Naive B cell (primary cell): ENCODE data around the gene HOXC12. TPM values are rescaled to one million over a fixed set of nuclear protein-coding genes. Genes with fewer than 3 reads are reported as not detected.
A peak's percentile ranks its signal among the peaks of the same experiment; 100 is the strongest.

Source experiments
- ATAC-seq, 2 donors: fragments of 150-1000 bp; cut with Tn5 transposase; 2 replicates each; pipeline ENCODE4 v1.10.0; 2021; ENCODE audit warnings: low read depth in 2 of 2, mild to moderate bottlenecking in 2 of 2, moderate library complexity in 2 of 2
- DNase-seq: peaks from one replicate; pipeline ENCODE4 v3.0.0; 2022
- H3K27ac Mint-ChIP-seq, 6 donors: one replicate each; pipeline ENCODE4 v1.8.0; 2020 to 2022; ENCODE audit warnings: mild to moderate bottlenecking in 6 of 6, mixed read lengths in 6 of 6, moderate library complexity in 5 of 6, inconsistent platforms in 2 of 6
- H3K27me3 Mint-ChIP-seq, 3 donors: one replicate each; pipeline ENCODE4 v1.8.0; 2021 to 2022; ENCODE audit warnings: mixed read lengths in 3 of 3, mild to moderate bottlenecking in 1 of 3
- H3K36me3 Mint-ChIP-seq, 2 donors: one replicate each; pipeline ENCODE4 v1.8.0; 2020 to 2022; ENCODE audit warnings: mixed read lengths in 2 of 2, inconsistent platforms in 1 of 2, mild to moderate bottlenecking in 1 of 2
- H3K4me1 Mint-ChIP-seq, 3 donors: one replicate each; pipeline ENCODE4 v1.8.0; 2020 to 2022; ENCODE audit warnings: mixed read lengths in 3 of 3, inconsistent platforms in 1 of 3, mild to moderate bottlenecking in 1 of 3, moderate library complexity in 1 of 3
- H3K4me3 Mint-ChIP-seq, 8 donors: one replicate each; pipeline ENCODE4 v1.8.0; 2020 to 2022; ENCODE audit warnings: mild to moderate bottlenecking in 8 of 8, mixed read lengths in 8 of 8, moderate library complexity in 8 of 8, inconsistent platforms in 2 of 8
- H3K9me3 Mint-ChIP-seq, 7 donors: one replicate each; pipeline ENCODE4 v1.8.0; 2020 to 2022; ENCODE audit warnings: mixed read lengths in 7 of 7, mild to moderate bottlenecking in 5 of 7, inconsistent platforms in 2 of 7, moderate library complexity in 1 of 7
- polyA plus RNA-seq, 6 donors: library from polyadenylated mRNA; unstranded; fragments of 300-500 nt; fragmentation: Illumina TruSeq; gene quantifications; one replicate each; pipeline ENCODE4 v1.2.3, GENCODE V29; 2021; ENCODE audit warnings: low read depth in 6 of 6

Gene HOXC12
- polyA plus RNA-seq, 6 donors from 2014 or later, result not detected

DNA sequence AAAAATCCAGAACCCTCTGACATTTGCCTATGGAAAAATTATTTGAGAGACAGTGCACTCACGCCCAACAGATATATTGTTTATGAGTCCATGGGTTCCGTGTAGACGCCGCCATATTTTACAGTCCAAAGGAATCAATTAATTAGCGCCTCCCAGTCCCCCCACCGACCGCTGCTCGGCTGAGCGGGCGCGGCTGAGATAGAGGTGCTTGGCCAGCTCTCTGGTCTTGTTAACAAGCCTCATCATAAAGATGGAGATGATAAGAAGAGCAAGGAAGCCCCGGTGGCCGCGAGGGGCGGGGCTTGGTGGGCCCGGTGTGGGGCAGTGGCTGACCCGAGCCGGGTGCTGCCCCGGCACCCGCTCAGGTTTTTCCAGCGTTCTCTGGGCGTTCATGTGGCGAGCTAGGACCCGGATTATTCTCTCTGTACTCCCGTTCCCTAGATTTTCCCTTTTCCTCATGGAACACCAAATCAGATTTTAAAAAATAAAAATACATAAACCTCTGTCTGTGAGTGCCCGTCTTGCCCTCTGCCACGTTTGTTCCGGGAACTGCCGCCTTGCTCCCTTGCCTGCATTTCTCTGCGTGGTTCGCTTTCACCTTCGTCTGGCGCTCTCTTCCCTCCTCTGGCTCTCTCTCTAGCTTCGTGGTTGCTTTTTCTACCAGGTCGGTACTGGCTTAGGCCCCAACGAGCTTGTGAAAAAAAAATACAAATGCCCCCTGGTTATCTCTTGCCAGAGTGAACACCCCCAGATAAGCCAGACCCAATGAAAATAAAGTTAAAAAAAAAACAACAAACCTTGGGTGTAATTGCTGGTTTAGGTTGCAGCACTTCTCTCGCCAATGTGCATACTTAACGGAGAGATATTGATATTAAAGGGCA is 9.0 kb downstream of the HOXC12 start:
- peaks cover 23 to 50% (median 50%) of the 10 kb centered on the region in 3 donors for H3K4me1 Mint-ChIP-seq
- ATAC-seq, result no peak
- H3K27ac Mint-ChIP-seq, result peak overlapping the region in 3 of 6 donors; percentile 77 to 89 (median 89)
- peaks cover 0 to 35% (median 20%) of the 10 kb centered on the region in 7 donors for H3K9me3 Mint-ChIP-seq
- peak overlapping the region in 4 of 8 donors; percentile 7 to 65 (median 49) for H3K4me3 Mint-ChIP-seq
- H3K36me3 Mint-ChIP-seq, result peaks cover 19 to 34% of the 10 kb centered on the region in 2 donors
- DNase-seq, result no peak
- peaks cover 79 to 90% (median 86%) of the 10 kb centered on the region in 3 donors for H3K27me3 Mint-ChIP-seq

DNA sequence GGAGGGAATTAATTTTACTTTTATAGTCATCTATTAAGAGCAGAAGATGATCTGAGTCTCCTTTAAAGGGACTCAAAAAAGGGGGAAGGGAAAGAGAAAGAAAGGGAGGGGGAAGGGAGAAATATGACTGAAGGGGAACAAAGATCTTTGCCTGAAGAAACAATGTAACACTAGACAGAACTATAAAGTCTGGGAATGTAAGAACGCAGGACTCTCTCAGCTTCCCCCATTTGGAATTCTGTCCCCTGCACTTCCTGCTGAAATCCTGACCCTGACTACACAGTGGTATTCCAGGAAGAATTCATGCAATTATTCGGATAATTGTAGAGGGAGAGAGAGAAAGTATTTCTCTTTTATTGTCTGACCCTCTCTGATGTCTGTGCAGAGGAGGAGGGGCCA is 9.6 kb downstream of the HOXC12 start:
- Mint-ChIP-seq H3K4me1 (peaks cover 23 to 50% (median 50%) of the 10 kb centered on the region in 3 donors), H3K4me3 (peak overlapping the region in 5 of 8 donors; percentile 7 to 68 (median 29)), H3K9me3 (peaks cover 0 to 38% (median 20%) of the 10 kb centered on the region in 7 donors), H3K36me3 (peaks cover 19 to 34% of the 10 kb centered on the region in 2 donors), H3K27ac (peak overlapping the region in 3 of 6 donors; percentile 84 to 89 (median 89)), H3K27me3 (peaks cover 81 to 90% (median 84%) of the 10 kb centered on the region in 3 donors)
- no peak for DNase-seq
- ATAC-seq, result no peak

DNA sequence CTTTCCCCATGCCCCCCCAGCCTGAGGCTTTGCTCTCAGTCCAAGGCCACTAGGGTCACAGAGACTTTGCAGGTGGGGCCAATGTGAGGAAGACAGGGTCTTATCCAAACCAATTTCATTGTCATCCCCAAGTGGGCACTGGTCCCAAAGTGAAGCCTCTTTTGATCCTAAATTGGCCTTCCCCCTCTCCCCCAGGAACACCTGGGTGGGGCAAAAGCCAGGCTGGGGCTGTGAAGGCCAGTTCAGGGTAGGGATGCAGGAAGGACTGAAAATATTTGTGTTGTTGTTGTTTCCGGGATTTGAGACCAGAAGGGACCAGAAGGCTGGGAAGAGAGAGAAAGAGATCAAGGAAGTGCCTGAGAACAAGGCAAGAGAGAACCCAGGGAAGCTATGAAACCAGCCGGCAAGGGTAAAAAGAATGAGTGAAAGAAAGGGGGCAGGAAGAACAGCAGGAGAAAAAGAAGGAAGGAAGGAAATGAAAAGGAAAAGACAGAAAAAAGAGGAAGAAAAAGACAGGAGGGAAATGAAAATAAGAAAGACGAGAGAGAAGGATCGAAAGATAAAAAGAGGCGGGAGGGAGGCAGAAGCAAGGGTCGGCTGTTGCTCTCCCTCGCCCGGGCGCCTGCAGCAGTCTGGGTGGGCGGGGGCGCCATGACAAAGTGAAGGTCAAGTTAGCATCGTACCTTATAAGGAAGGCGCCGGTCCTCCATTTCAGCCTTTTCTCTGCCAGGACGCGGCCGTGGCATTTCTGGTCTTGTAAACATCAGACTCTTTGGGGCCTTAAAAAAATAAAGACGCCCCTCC is 10.8 kb downstream of the HOXC12 start:
- Mint-ChIP-seq H3K4me1 (peaks cover 23 to 50% (median 39%) of the 10 kb centered on the region in 3 donors), H3K9me3 (peaks cover 0 to 29% (median 15%) of the 10 kb centered on the region in 7 donors), H3K27ac (peak overlapping the region in 4 of 6 donors; percentile 36 to 89 (median 56)), H3K36me3 (peaks cover 15 to 24% of the 10 kb centered on the region in 2 donors), H3K27me3 (peaks cover 81 to 90% (median 82%) of the 10 kb centered on the region in 3 donors), H3K4me3 (peak overlapping the region; percentile 12 to 86 (median 64))
- no peak for DNase-seq
- ATAC-seq, result no peak

DNA sequence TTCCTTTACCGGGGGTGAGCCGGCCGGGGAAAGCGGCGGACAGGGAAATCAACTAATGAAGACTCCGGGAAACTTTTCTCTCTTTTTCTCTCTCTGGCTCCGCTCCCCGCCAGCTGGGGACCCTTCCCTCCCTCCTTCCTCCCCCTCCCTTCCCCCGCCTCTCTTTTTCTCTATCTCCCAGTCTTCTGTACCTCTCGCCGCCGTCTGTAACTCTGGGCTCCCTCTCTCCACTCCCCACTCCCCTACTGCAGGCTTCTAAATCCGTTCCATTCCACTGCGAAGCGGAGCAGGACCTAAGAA is 11.3 kb downstream of the HOXC12 start:
- ATAC-seq (no peak), DNase-seq (no peak)
- peaks cover 23 to 50% (median 38%) of the 10 kb centered on the region in 3 donors for H3K4me1 Mint-ChIP-seq
- H3K9me3 Mint-ChIP-seq, result peaks cover 0 to 27% (median 14%) of the 10 kb centered on the region in 7 donors
- H3K36me3 Mint-ChIP-seq, result peaks cover 13 to 24% of the 10 kb centered on the region in 2 donors
- H3K27me3 Mint-ChIP-seq, result peaks cover 84 to 92% (median 84%) of the 10 kb centered on the region in 3 donors
- H3K27ac Mint-ChIP-seq, result peak overlapping the region in 5 of 6 donors; percentile 36 to 93 (median 76)
- peak overlapping the region in 7 of 8 donors; percentile 3 to 86 (median 67) for H3K4me3 Mint-ChIP-seq

- DNase-seq, result no peak
- no peak for ATAC-seq
- Mint-ChIP-seq H3K36me3 (peaks cover 13 to 24% of the 10 kb centered on the region in 2 donors), H3K27me3 (peaks cover 89 to 96% (median 89%) of the 10 kb centered on the region in 3 donors), H3K27ac (peak overlapping the region in 4 of 6 donors; percentile 42 to 93 (median 83)), H3K9me3 (peaks cover 0 to 27% (median 14%) of the 10 kb centered on the region in 7 donors), H3K4me3 (peak overlapping the region in 7 of 8 donors; percentile 3 to 86 (median 62)), H3K4me1 (peaks cover 23 to 50% (median 38%) of the 10 kb centered on the region in 3 donors)
Measured at GRCh38 chr12:53966385-53967133, 11.9 kb downstream of the HOXC12 start.

- peaks cover 92 to 100% (median 95%) of the 10 kb centered on the region in 3 donors for H3K27me3 Mint-ChIP-seq
- H3K27ac Mint-ChIP-seq, result peak overlapping the region in 3 of 6 donors; percentile 24 to 90 (median 52)
- peaks cover 23 to 47% (median 38%) of the 10 kb centered on the region in 3 donors for H3K4me1 Mint-ChIP-seq
- ATAC-seq (no peak), DNase-seq (no peak)
- peaks cover 13 to 24% of the 10 kb centered on the region in 2 donors for H3K36me3 Mint-ChIP-seq
- H3K9me3 Mint-ChIP-seq, result peaks cover 0 to 31% (median 12%) of the 10 kb centered on the region in 7 donors
- H3K4me3 Mint-ChIP-seq, result peak overlapping the region in 3 of 8 donors; percentile 48 to 72 (median 49)
Measured at GRCh38 chr12:53967421-53967925, 12.8 kb downstream of the HOXC12 start.

DNA sequence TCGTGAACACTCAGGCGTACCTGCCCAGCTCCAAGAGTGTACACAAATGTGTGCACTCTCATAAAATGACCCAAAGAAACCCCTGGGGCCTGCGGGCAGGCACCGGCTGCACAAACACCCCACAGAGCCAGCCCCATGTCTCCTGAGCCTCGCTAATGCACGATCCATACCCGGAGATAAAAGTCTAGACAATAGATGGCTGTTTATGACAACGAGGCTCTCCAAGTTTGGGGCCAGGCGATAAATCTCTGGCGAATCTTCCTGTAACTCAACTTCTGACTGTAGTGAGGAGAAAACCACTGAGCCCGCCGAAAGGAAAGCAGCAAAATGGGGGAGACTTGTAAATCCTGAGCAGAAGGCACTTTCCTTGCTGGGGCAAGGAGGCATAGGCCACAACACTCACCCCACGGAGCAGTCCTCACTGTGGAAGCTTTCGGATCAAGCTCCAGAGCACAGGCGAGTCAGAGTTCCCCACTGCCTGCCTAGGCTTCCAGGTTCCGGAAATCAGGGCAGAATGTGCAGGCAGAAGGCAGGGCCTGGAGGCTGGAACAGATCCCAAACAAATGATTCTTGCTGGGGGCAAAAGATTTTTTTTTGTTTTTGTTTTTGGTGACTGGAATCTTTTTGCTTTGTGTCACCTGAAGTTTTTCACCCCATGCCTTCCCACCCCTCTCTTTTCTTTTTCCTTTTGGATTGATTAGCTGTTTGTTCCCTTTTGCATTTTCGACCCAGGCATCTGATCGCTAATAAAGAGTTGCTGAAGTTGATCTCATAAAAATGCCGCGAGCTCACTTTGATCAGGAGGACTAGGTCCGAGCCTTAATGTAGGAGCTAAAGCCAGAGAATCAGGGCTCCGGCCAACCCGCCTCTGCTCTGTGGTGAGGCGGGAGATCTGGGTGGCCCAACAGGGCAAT is 13.8 kb downstream of the HOXC12 start:
- Mint-ChIP-seq H3K4me1 (peaks cover 32 to 54% (median 41%) of the 10 kb centered on the region in 3 donors), H3K27me3 (peaks cover 92 to 100% (median 95%) of the 10 kb centered on the region in 3 donors), H3K9me3 (peaks cover 5 to 40% (median 18%) of the 10 kb centered on the region in 7 donors), H3K4me3 (peak overlapping the region in 1 of 8 donors; percentile 49), H3K27ac (peak overlapping the region in 4 of 6 donors; percentile 34 to 87 (median 49)), H3K36me3 (peaks cover 13 to 34% of the 10 kb centered on the region in 2 donors)
- no peak for DNase-seq
- no peak for ATAC-seq

- Mint-ChIP-seq H3K27me3 (peaks cover 84 to 95% (median 84%) of the 10 kb centered on the region in 3 donors), H3K4me3 (no peak overlapping the region), H3K9me3 (peaks cover 5 to 30% (median 16%) of the 10 kb centered on the region in 7 donors), H3K4me1 (peaks cover 21 to 46% (median 29%) of the 10 kb centered on the region in 3 donors), H3K36me3 (peaks cover 8 to 26% of the 10 kb centered on the region in 2 donors), H3K27ac (peak overlapping the region in 1 of 6 donors; percentile 53)
- DNase-seq (no peak), ATAC-seq (no peak)
Measured at GRCh38 chr12:53969588-53970259, 15.0 kb downstream of the HOXC12 start.

GRCh38 chr12:53970451-53970850 is 15.7 kb downstream of the HOXC12 start:
- peaks cover 5 to 28% (median 16%) of the 10 kb centered on the region in 7 donors for H3K9me3 Mint-ChIP-seq
- DNase-seq (no peak), ATAC-seq (no peak)
- H3K36me3 Mint-ChIP-seq, result peaks cover 3 to 24% of the 10 kb centered on the region in 2 donors
- H3K27me3 Mint-ChIP-seq, result peaks cover 82 to 92% (median 84%) of the 10 kb centered on the region in 3 donors
- H3K4me3 Mint-ChIP-seq, result peak overlapping the region in 2 of 8 donors; percentile 71 to 75
- H3K4me1 Mint-ChIP-seq, result peaks cover 24 to 44% (median 30%) of the 10 kb centered on the region in 3 donors
- no peak overlapping the region for H3K27ac Mint-ChIP-seq

DNA sequence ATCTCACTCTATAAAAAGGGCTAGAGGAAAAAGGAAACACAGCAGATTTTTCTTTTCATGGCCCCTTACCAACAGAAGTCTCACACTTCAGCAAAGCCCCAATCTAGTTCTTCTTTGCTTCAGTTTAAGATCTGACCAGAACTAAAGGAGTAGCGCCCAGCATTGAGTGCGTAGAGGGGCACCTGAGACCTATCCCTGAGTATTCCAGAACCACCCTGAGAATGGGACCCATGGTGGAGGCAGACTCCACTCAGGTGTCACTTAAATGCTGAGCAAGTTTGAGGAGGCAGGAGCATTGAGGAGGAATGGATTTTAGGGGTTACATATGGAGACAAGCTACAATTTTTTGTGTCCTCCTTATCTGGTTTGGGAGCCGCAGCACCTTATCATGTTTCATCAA is 16.4 kb downstream of the HOXC12 start:
- H3K4me1 Mint-ChIP-seq, result peaks cover 25 to 43% (median 29%) of the 10 kb centered on the region in 3 donors
- no peak for DNase-seq
- peak overlapping the region in 1 of 6 donors; percentile 87 for H3K27ac Mint-ChIP-seq
- peaks cover 5 to 28% (median 18%) of the 10 kb centered on the region in 7 donors for H3K9me3 Mint-ChIP-seq
- H3K36me3 Mint-ChIP-seq, result peaks cover 0 to 24% of the 10 kb centered on the region in 2 donors
- peaks cover 82 to 92% (median 85%) of the 10 kb centered on the region in 3 donors for H3K27me3 Mint-ChIP-seq
- H3K4me3 Mint-ChIP-seq, result peak overlapping the region in 1 of 8 donors; percentile 71
- ATAC-seq, result no peak

DNA sequence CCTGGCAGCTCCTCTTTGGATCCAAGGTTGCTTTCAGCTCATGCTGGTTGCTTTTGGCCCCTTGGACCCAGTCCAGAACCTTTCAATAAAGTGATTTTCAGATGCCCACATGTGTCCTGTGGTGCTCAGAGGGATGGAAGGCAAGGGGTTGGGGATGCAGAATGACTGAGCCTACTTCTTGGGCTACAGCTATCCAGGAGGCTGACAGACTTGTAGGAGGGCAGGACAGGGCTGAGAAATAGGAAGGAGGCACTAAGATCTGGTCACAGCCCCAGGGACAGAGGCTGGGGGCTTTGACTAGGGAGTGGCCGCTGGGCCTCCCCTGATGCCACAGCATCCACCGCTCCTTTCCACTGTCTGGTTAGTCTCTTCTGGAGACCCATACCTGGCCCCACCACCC is 17.0 kb downstream of the HOXC12 start:
- H3K4me3 Mint-ChIP-seq, result peak overlapping the region in 2 of 8 donors; percentile 51 to 71
- peaks cover 0 to 18% of the 10 kb centered on the region in 2 donors for H3K36me3 Mint-ChIP-seq
- H3K27ac Mint-ChIP-seq, result peak overlapping the region in 2 of 6 donors; percentile 37 to 93
- ATAC-seq, result no peak
- no peak for DNase-seq
- H3K27me3 Mint-ChIP-seq, result peaks cover 79 to 92% (median 81%) of the 10 kb centered on the region in 3 donors
- peaks cover 19 to 37% (median 24%) of the 10 kb centered on the region in 3 donors for H3K4me1 Mint-ChIP-seq
- H3K9me3 Mint-ChIP-seq, result peaks cover 5 to 28% (median 13%) of the 10 kb centered on the region in 7 donors
